Raji (cell line): Measurements from ENCODE around the gene TM4SF5.
A peak's percentile ranks its signal among the peaks of the same experiment; 100 is the strongest.

Experiments
- POLR2A ChIP-seq: IDR thresholded peaks from 2 replicates; pipeline ENCODE4 v1.6.1; 2011; ENCODE audit warnings: low read depth, low read length, control low read depth; ENCODE audit not compliant: insufficient read depth

TM4SF5 gene

GRCh38 chr17:4777969-4778760 is 6.5 kb downstream of the TM4SF5 start:
- no peak for TF ChIP-seq POLR2A

DNA sequence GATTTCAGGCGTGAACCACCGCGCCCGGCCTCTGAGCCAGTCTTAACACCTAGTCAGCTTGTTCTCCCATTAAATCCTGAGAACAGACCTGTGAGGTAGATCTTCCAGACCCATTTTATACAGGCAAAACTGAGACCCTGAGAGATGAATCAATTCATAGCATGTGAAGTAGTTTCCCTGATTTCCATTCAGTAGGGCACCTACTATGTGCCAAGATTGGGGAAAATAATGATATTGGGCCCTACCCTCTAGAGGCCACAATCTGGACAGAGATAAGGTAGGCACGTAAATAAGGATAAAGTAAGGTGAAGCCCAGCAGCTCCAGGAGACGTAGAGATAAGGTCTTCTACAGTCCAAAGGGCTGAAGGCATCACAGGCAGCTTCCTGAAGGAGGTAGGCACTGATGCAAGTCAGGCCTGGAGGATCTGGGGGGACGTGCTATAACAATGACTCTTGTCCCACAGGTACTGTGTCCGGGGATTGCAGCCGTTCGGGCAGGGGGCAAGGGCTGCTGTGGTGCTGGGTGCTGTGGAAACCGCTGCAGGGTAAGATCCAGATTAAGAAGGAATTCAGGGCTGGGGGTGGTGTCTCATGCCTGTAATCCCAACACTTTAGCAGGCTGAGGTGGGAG is 8.8 kb downstream of the TM4SF5 start:
- no peak for TF ChIP-seq POLR2A

GRCh38 chr17:4782652-4783051 is 11.0 kb downstream of the TM4SF5 start:
- TF ChIP-seq POLR2A = no peak

DNA sequence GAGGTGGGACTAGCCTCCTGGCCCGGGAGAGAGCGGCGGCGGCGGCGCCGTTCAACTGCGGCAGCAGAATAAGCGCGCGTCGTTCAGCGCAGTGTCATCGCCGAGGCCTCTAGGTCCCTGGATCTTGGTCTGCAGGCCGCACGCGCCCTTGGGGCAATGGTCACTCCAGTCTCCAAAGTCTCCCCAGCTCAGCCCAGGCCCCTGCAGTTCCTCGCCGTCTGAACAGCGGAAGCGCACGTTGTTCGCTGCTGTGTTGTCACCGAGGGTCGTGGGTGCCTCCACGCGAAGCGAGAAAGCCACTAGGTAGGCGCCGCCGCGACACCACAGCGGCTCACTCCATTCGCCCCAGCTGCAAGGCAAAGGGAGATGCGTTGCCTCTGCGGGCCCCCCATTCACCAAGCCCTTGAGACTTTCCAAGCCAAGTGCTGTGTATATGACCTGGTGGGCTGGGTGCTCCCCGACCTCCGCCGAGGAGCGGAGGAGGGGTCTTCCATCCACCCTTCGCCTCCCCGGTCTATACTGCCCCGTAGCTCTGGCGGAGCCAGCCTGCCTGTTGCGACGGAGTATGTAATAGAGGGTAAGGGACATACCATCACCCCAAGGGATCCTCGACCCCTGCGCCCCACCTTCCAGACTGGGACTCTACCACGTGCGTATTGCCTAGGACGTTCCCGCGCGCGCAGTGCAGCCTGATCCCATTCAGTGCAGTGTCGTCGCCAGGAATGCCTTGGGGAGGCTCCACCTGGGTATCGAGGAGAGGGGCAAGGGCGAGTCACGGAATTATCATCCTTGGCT is 13.8 kb downstream of the TM4SF5 start:
- no peak for TF ChIP-seq POLR2A

GRCh38 chr17:4786106-4786511 is 14.4 kb downstream of the TM4SF5 start, which contains the start of gene VMO1:
TSS of gene VMO1 (minus strand) at chr17:4786364. CDS start at chr17:4786352, 12 bp downstream.
- TF ChIP-seq POLR2A = no peak

DNA sequence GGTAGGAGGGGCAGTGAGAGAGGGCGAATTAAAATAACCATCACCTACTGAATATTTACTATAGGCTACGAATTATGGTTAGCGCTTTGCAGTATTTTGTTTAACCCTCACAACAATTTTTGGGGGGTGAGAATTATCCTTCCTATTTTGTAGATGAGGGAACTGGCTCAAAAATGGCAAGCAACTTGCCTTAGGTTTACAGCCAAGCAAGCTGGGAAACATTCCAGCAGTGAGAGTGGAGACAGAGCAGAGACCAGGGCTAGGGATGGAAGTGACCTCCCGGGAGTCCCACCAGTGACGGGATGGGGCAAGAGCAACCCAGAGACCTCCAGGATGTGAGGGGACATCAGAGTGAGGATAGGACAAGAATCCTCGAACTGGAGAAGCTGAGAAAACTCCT is 14.8 kb downstream of the TM4SF5 start:
- TF ChIP-seq POLR2A = no peak

- no peak for TF ChIP-seq POLR2A
Observed at GRCh38 chr17:4788159-4788806, 16.6 kb downstream of the TM4SF5 start.

DNA sequence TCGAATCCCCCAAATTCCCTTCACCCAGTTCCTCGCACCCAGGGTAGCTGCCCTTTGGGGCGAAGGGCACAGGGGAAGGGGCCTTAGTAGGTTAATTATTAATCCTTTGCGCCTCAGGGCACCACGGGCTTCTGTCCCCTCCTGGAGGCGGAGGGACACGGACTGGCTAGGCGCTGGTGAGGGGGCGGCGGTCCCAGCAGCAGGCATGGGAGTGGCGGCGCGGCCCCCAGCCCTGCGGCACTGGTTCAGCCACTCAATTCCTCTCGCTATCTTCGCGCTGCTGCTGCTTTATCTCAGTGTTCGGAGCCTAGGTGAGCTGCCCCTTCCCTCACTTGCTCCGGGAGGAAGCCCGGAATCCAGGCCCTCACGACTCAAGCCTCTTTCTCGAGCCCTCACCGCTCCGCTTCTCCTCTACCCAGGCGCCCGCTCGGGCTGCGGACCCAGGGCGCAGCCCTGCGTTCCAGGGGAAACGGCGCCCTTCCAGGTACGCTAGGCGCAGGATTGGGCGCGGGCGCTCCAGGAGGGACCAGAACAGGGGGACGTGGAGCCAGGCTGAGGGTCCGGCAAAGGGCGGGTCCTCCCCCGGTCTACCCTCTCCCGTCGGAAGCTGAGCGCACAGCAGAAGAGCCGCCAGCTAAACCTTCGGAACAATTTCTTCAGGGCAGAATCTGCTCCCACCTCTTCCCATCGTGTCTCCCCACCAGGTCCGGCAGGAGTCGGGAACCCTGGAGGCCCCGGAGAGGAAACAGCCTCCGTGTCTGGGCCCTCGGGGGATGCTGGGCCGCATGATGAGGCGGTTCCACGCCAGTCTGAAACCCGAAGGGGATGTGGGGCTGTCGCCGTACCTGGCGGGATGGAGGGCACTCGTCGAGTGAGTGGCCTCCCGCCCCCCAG is 17.4 kb downstream of the TM4SF5 start, which contains the start of gene GLTPD2:
TSS of gene GLTPD2 (plus strand) at position 158 of the 894 bp plus-strand sequence. CDS start at position 206, 48 bp downstream.
- TF ChIP-seq POLR2A = no peak

DNA sequence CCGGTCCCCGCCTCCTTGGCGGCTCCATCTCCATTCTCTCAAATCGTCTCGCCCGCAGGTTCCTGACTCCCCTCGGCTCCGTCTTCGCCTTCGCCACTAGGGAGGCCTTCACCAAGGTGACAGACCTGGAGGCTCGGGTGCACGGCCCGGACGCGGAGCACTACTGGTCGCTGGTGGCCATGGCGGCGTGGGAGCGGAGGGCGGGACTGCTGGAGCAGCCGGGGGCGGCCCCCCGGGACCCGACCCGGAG is 17.9 kb downstream of the TM4SF5 start:
- no peak for TF ChIP-seq POLR2A

- 0 out of 2 replicates have a peak, but pooled peaks have one; percentile 26 for TF ChIP-seq POLR2A
Observed at GRCh38 chr17:4789951-4790704, 18.4 kb downstream of the TM4SF5 start.

- no peak for TF ChIP-seq POLR2A
Observed at GRCh38 chr17:4790705-4791088, 19.0 kb downstream of the TM4SF5 start.

DNA sequence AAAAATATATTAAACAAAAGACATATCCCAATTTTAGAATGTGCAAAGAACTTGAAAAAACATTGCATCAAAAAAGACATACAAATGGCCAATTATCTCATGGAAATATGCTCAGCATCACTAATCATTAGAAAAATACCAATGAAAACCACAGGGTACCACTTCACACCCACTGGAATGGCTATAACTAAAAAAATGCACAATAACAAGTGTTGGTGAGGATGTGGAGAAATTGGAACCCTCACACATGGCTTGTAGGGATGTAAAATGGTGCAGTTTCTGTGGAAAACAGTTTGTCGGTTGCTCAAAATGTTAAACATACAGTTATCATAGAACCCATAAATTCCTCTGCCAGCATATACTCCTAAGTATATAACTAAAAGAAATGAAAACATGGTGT is 23.5 kb downstream of the TM4SF5 start:
- TF ChIP-seq POLR2A = no peak

DNA sequence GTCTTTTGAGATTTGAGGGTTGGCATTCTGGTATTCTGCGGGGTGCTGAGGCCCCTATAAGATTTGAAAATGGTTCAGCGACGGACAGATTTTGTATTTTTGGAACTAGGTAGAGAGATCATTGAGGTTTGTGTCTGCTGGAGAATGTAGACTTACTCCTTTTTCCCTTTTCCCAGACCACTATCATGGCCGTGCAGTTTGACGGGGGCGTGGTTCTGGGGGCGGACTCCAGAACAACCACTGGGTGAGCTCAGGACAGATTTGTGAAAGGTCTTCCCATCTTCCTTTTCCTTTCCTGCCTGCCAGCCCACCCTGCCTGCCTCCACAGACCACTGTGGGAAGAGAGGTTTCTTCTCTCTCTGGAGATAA is 24.9 kb downstream of the TM4SF5 start:
- TF ChIP-seq POLR2A = no peak
